Measurements from ENCODE around the gene MRO. TPM values are rescaled to one million over a fixed set of nuclear protein-coding genes. Genes with fewer than 3 reads are reported as not detected.
A peak's percentile ranks its signal among the peaks of the same experiment; 100 is the strongest.

The MRO gene
- total and polyA plus RNA-seq, 2 of the 8 experiments (the other 6 are each of a cell fraction or from before 2014, with no cell fraction given) = 0.65 to 1.0 TPM

DNA sequence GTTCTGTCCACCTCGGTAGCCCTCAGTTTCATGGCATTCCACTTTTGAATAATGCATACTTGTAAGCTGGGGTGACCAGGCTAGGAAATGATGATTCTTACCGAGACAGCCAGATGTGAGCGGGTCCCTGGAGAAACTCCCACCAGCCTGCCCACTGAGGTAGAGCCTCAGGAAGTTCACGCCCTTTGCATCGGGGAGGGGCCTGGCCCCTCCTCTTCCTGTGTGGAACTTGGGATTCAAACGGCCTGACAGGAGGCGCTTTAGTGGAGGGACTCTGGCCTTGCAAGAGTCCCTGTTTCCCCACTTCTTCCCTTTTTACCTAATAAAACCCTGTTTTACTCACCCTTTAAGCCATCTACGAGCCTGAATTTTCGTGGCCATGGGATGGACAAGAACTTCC, 44.6 kb downstream of the MRO start:
- H3K9ac ChIP-seq (replicated peaks in 1 of 4; ENCODE audit: extremely low read depth in 1 of 4, low read depth in 3 of 4, low read length in 3 of 4) = no peak overlapping the region
- TF ChIP-seq CBX8 (IDR thresholded peaks at IDR 0.05; ENCODE audit: borderline replicate concordance, low read depth, low read length) (no peak), SIRT6 (IDR thresholded peaks at IDR 0.05; ENCODE audit: low read length) (no peak), CHD2 (IDR thresholded peaks at IDR 0.05; ENCODE audit: low read length) (no peak), SP2 (IDR thresholded peaks at IDR 0.05; ENCODE audit: low read length) (no peak), TCF12 (IDR thresholded peaks at IDR 0.05; ENCODE audit: low read depth, low read length) (no peak), RXRA (IDR thresholded peaks at IDR 0.05; ENCODE audit: insufficient read depth, low read depth, low read length) (no peak), CHD1 (IDR thresholded peaks at IDR 0.05; ENCODE audit: low read depth, low read length) (no peak), NRF1 (IDR thresholded peaks at IDR 0.05; ENCODE audit: low read depth, low read length) (no peak), EZH2 (IDR thresholded peaks at IDR 0.05; ENCODE audit: low read depth, low read length, severe bottlenecking) (no peak), SIX5 (IDR thresholded peaks at IDR 0.05; ENCODE audit: low read depth, low read length) (no peak), BACH1 (IDR thresholded peaks at IDR 0.05; ENCODE audit: low read length) (no peak), HDAC6 (IDR thresholded peaks at IDR 0.05; ENCODE audit: low read depth, low read length) (no peak), BCL11A (IDR thresholded peaks at IDR 0.05; ENCODE audit: low read depth in 2 of 2, low read length in 2 of 2) (no peak), NANOG (IDR thresholded peaks at IDR 0.05; ENCODE audit: insufficient read depth, low read depth, low read length, poor library complexity, severe bottlenecking) (no peak)
- TF ChIP-seq, protein P1, sequence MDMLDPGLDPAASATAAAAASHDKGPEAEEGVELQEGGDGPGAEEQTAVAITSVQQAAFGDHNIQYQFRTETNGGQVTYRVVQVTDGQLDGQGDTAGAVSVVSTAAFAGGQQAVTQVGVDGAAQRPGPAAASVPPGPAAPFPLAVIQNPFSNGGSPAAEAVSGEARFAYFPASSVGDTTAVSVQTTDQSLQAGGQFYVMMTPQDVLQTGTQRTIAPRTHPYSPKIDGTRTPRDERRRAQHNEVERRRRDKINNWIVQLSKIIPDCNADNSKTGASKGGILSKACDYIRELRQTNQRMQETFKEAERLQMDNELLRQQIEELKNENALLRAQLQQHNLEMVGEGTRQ (IDR thresholded peaks at IDR 0.05; ENCODE audit: low read length) = no peak

More for the DNA sequence above, 44.6 kb downstream of the MRO start:
- Histone ChIP-seq H2BK120ac (replicated peaks; ENCODE audit: low read depth, low read length) (no peak overlapping the region), H3K14ac (ENCODE audit: insufficient read length) (no peak overlapping the region), H2AFZ (ENCODE audit: low read length) (0 out of 2 replicates have a peak overlapping the region, but pooled peaks have one; percentile 49), H3K79me1 (ENCODE audit: low read depth, low read length) (no peaks in the 10 kb centered on the region), H2BK5ac (ENCODE audit: low read depth, low read length) (no peak overlapping the region), H3K79me2 (ENCODE audit: control insufficient read depth in 1 of 2, insufficient read depth in 2 of 2, low read length in 2 of 2) (no peaks in the 10 kb centered on the region), H2BK15ac (ENCODE audit: low read length) (no peak overlapping the region), H3K27ac (ENCODE audit: low read depth, low read length) (no peak overlapping the region), H3K4me1 (replicated peaks in 1 of 4; ENCODE audit: control insufficient read depth in 3 of 4, insufficient read depth in 4 of 4, low read length in 3 of 4) (peaks cover 0 to 3% (median 1%) of the 10 kb centered on the region in 4 experiments; a peak in 3 of 7 replicates), H4K20me1 (replicated peaks in 1 of 2; ENCODE audit: control insufficient read depth in 1 of 2, insufficient read depth in 2 of 2, low read length in 2 of 2) (no peaks in the 10 kb centered on the region), H3K9me3 (ENCODE audit: insufficient read depth in 2 of 2, low read depth in 1 of 2, low read length in 1 of 2) (peaks cover 0 to 2% of the 10 kb centered on the region in 2 experiments; a peak in 1 of 4 replicates), H3K27me3 (replicated peaks in 1 of 4; ENCODE audit: control insufficient read depth in 3 of 4, extremely low read depth in 1 of 4, insufficient read depth in 3 of 4, low read length in 3 of 4) (no peaks in the 10 kb centered on the region), H4K8ac (ENCODE audit: extremely low read depth, insufficient read depth, low read length) (no peak overlapping the region), H3K4me2 (ENCODE audit: insufficient read depth in 1 of 2, low read depth in 2 of 2, low read length in 2 of 2) (no peak overlapping the region), H2BK20ac (ENCODE audit: low read length) (no peak overlapping the region), H3K18ac (ENCODE audit: extremely low read depth, low read length) (no peak overlapping the region), H4K91ac (replicated peaks; ENCODE audit: insufficient read length, low read length) (no peak overlapping the region), H3K56ac (replicated peaks; ENCODE audit: insufficient read length, low read depth, low read length) (no peak overlapping the region), H2BK12ac (ENCODE audit: low read depth, low read length) (no peak overlapping the region), H3K4me3 (ENCODE audit: extremely low read depth in 1 of 4, insufficient read depth in 2 of 4, low read depth in 3 of 4, low read length in 4 of 4) (no peak overlapping the region), H3K4ac (replicated peaks; ENCODE audit: insufficient read length, low read depth, low read length) (no peak overlapping the region), H3K23ac (ENCODE audit: insufficient read length) (no peak overlapping the region), H2AK5ac (ENCODE audit: low read depth, low read length) (no peak overlapping the region), H3K36me3 (ENCODE audit: control insufficient read depth in 2 of 4, insufficient read depth in 4 of 4, low read length in 3 of 4) (no peaks in the 10 kb centered on the region), H3K23me2 (ENCODE audit: low read depth, low read length) (no peaks in the 10 kb centered on the region), H4K5ac (ENCODE audit: insufficient read length, low read depth, low read length) (no peak overlapping the region)
- ChIA-PET CTCF (ENCODE audit: partially characterized antibody) (interaction anchor here (1.9 to 3.9 kb wide), 2 partner anchors 10 to 130 kb away, joined by 5 to 17 read pairs; no protein-coding TSS in a partner anchor), POLR2A (ENCODE audit: partially characterized antibody) (no interaction called here)
- WGBS, 2 experiments (ENCODE audit: extremely low coverage in 1 of 2, insufficient coverage in 1 of 2, insufficient read length in 1 of 2, insufficient replicate concordance in 2 of 2, low coverage in 1 of 2, low lambda C conversion rate in 2 of 2, missing lambda C conversion rate in 1 of 2) = 88% methylated on average over 7 of the region's 9 CpGs; no CpG with 5 or more reads in 1 of the 2 experiments
- DNase-seq (ENCODE audit: low read depth in 1 of 2, low spot score in 2 of 2) (no peak), FAIRE-seq (no peak)
